ENCODE measurements around the gene GOLGA1. TPM values are rescaled to one million over a fixed set of nuclear protein-coding genes. Genes with fewer than 3 reads are reported as not detected.

GOLGA1 gene
- total RNA-seq, 1 experiment from 2014 or later, result 9.6 TPM

DNA sequence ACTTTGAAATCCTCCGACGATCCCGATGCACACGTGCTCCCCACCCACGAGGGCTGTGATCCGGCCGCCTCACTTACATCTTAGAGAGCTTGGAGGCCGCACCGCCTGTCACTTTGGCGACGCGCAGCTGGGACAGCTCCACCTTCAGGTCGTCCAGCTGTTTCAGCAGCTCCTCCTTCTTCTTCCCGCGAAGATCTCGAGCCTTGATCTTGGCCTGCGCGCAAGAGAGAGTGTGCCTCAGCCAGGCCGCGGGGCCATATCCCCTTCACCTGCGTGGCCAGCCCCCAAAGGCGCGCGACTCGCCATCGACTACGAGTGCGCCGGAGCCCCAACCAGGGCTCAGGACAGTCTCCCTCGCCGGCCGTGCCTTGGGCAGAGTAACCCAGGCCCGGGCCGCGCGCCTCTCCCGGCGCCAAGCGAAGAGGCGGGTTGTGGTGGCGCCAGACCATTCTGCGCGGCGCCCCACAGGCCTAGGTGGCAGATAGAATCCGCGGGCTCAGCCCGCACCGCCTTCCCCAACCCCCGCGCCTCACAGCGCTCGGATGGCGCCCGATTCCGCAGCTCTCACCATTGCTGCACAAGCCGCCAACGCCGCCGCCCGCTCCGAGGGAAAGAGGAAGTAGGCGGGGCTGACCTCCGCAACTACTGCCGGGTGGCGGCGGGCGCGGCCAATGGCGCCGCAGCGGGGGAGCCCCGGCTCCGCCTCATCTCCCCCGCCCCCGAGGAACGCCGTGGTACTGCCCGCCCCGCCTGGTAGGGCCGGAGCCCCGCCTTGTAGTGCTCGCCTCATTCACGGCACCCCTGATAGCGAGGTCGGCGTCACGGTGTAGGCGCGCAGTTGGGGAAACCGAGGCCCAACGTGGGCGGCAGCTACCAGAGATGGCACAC is 79.3 kb downstream of the GOLGA1 start, which contains the start of the genes ARPC5L and RPL35:
ARPC5L (plus strand) TSS at position 789 of the 888 bp plus-strand sequence. CDS start 7,161 bp downstream, outside the sequence.
RPL35 (minus strand) TSS at position 616 of the 888 bp plus-strand sequence; CDS start at position 571, 45 bp downstream.
- CTCF ChIA-PET, result interaction anchor here (0.7 to 3.8 kb wide), 17 partner anchors 9 to 370 kb away, joined by 3 to 30 read pairs (median 4); partner anchors contain the start of genes NR6A1, OLFML2A, SCAI and WDR38
- Mint-ChIP-seq H3K9me3 (no peaks in the 10 kb centered on the region), H3K4me1 (peaks cover 14% of the 10 kb centered on the region), H3K36me3 (peaks cover 44% of the 10 kb centered on the region), H3K27ac (peak within 1 kb of the TSS; percentile 96), H3K27me3 (ENCODE audit: low read depth) (no peaks in the 10 kb centered on the region), H3K4me3 (peak within 1 kb of the TSS; percentile 91)
- ATAC-seq (peak; percentile 89), DNase-seq (ENCODE audit: low spot score) (peak; percentile 95)
- POLR2A ChIA-PET, result interaction anchor here (0.5 to 1.8 kb wide), 10 partner anchors 9 to 380 kb away, joined by 3 to 9 read pairs (median 4); partner anchors contain the start of genes HSPA5, NR6A1 and WDR38
- peak; percentile 60; the same call in 1 of the 2 replicates for TF ChIP-seq RELA (CRISPR knock-in tag; IDR thresholded peaks at IDR 0.05; ENCODE audit: borderline replicate concordance)
- TF ChIP-seq ELF4 (CRISPR knock-in tag; IDR thresholded peaks at IDR 0.05; ENCODE audit: low read depth), result peak; percentile 79; the same call in 1 of the 2 replicates
- TF ChIP-seq, protein P1, sequence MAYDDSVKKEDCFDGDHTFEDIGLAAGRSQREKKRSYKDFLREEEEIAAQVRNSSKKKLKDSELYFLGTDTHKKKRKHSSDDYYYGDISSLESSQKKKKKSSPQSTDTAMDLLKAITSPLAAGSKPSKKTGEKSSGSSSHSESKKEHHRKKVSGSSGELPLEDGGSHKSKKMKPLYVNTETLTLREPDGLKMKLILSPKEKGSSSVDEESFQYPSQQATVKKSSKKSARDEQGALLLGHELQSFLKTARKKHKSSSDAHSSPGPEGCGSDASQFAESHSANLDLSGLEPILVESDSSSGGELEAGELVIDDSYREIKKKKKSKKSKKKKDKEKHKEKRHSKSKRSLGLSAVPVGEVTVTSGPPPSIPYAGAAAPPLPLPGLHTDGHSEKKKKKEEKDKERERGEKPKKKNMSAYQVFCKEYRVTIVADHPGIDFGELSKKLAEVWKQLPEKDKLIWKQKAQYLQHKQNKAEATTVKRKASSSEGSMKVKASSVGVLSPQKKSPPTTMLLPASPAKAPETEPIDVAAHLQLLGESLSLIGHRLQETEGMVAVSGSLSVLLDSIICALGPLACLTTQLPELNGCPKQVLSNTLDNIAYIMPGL (CRISPR knock-in tag; IDR thresholded peaks at IDR 0.05), result peak; percentile 96
- peak; percentile 66 for TF ChIP-seq USF1 (CRISPR knock-in tag; IDR thresholded peaks at IDR 0.05)
- TF ChIP-seq, protein P2, sequence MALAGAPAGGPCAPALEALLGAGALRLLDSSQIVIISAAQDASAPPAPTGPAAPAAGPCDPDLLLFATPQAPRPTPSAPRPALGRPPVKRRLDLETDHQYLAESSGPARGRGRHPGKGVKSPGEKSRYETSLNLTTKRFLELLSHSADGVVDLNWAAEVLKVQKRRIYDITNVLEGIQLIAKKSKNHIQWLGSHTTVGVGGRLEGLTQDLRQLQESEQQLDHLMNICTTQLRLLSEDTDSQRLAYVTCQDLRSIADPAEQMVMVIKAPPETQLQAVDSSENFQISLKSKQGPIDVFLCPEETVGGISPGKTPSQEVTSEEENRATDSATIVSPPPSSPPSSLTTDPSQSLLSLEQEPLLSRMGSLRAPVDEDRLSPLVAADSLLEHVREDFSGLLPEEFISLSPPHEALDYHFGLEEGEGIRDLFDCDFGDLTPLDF (CRISPR knock-in tag; IDR thresholded peaks at IDR 0.05), result peak; percentile 18; the same call in 1 of the 2 replicates
- TF ChIP-seq, protein P3, sequence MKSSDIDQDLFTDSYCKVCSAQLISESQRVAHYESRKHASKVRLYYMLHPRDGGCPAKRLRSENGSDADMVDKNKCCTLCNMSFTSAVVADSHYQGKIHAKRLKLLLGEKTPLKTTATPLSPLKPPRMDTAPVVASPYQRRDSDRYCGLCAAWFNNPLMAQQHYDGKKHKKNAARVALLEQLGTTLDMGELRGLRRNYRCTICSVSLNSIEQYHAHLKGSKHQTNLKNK (CRISPR knock-in tag; IDR thresholded peaks at IDR 0.05), result 0 out of 2 replicates have a peak, but pooled peaks have one; percentile 43
- TF ChIP-seq, protein P4, sequence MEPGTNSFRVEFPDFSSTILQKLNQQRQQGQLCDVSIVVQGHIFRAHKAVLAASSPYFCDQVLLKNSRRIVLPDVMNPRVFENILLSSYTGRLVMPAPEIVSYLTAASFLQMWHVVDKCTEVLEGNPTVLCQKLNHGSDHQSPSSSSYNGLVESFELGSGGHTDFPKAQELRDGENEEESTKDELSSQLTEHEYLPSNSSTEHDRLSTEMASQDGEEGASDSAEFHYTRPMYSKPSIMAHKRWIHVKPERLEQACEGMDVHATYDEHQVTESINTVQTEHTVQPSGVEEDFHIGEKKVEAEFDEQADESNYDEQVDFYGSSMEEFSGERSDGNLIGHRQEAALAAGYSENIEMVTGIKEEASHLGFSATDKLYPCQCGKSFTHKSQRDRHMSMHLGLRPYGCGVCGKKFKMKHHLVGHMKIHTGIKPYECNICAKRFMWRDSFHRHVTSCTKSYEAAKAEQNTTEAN (CRISPR knock-in tag; IDR thresholded peaks at IDR 0.05), result 0 out of 2 replicates have a peak, but pooled peaks have one; percentile 8
- no peak for TF ChIP-seq ESRRA (CRISPR knock-in tag; IDR thresholded peaks at IDR 0.05; ENCODE audit: borderline replicate concordance)
- peak; percentile 72; the same call in 1 of the 2 replicates for TF ChIP-seq SMAD3 (CRISPR knock-in tag; IDR thresholded peaks at IDR 0.05; ENCODE audit: borderline replicate concordance)
- TF ChIP-seq ZNF232 (CRISPR knock-in tag; IDR thresholded peaks at IDR 0.05), result peak; percentile 81; the same call in 1 of the 2 replicates
- 0 out of 2 replicates have a peak, but pooled peaks have one; percentile 42 for TF ChIP-seq NFYB (CRISPR knock-in tag; conservative IDR thresholded peaks at IDR 0.05; ENCODE audit: low read depth)
- no peak for TF ChIP-seq AR (CRISPR knock-in tag; IDR thresholded peaks at IDR 0.05)
- TF ChIP-seq TCF7 (CRISPR knock-in tag; IDR thresholded peaks at IDR 0.05; ENCODE audit: low read depth), result no peak
- TF ChIP-seq IRF1 (CRISPR knock-in tag; IDR thresholded peaks at IDR 0.05), result no peak
- peak; percentile 84 for TF ChIP-seq GABPB1 (CRISPR knock-in tag; IDR thresholded peaks at IDR 0.05)
- TF ChIP-seq NFE2L1 (CRISPR knock-in tag; IDR thresholded peaks at IDR 0.05), result no peak
- TF ChIP-seq IRF2 (CRISPR knock-in tag; IDR thresholded peaks at IDR 0.05; ENCODE audit: borderline replicate concordance, low read depth), result 0 out of 2 replicates have a peak, but pooled peaks have one; percentile 63
- peak; percentile 66; the same call in 1 of the 2 replicates for TF ChIP-seq TEAD1 (CRISPR knock-in tag; IDR thresholded peaks at IDR 0.05)
- TF ChIP-seq ZNF416 (CRISPR knock-in tag; IDR thresholded peaks at IDR 0.05), result peak; percentile 78; the same call in 1 of the 2 replicates
- peak; percentile 75 for TF ChIP-seq SMAD4 (CRISPR knock-in tag; IDR thresholded peaks at IDR 0.05)
- TF ChIP-seq CREM (CRISPR knock-in tag; IDR thresholded peaks at IDR 0.05), result peak; percentile 84; the same call in 1 of the 2 replicates

All from WTC11 (cell line).